Liver (tissue), 3 donors: ENCODE data around the gene TNS4.

Experiments
- ATF3 ChIP-seq: IDR thresholded peaks from 2 replicates; pipeline ENCODE4 v1.6.1; 2016; ENCODE audit warnings: antibody characterized with exemption
- CTCF ChIP-seq: fragments of 150-350 bp; IDR thresholded peaks from 2 replicates; pipeline ENCODE4 v1.5.1; 2017; ENCODE audit warnings: improper control_type of control experiment, low read depth, low read length; ENCODE audit not compliant: missing input control
- EGR1 ChIP-seq, 2 donors: IDR thresholded peaks; 2 replicates each; pipeline ENCODE4 v1.6.1; 2016 to 2018; ENCODE audit warnings: antibody characterized with exemption in 2 of 2, low read depth in 2 of 2
- GABPA ChIP-seq, 2 donors: IDR thresholded peaks in 1 of 2; conservative IDR thresholded peaks in 1 of 2; 2 replicates each; pipeline ENCODE4 v1.6.1; 2016; ENCODE audit warnings: antibody characterized with exemption in 2 of 2, mild to moderate bottlenecking in 1 of 2, moderate library complexity in 1 of 2
- MAX ChIP-seq: IDR thresholded peaks from 2 replicates; pipeline ENCODE4 v1.6.1; 2016; ENCODE audit warnings: antibody characterized with exemption
- SP1 ChIP-seq: IDR thresholded peaks from 2 replicates; pipeline ENCODE4 v1.6.1; 2018; ENCODE audit warnings: antibody characterized with exemption, mild to moderate bottlenecking
- TF ChIP-seq, protein P1 (sequence below): IDR thresholded peaks from 2 replicates; pipeline ENCODE4 v1.6.1; 2016; ENCODE audit warnings: antibody characterized with exemption, mild to moderate bottlenecking
- donor health status: healthy.
- donor health status: healthy.

GRCh38 chr17:40545660-40546059, 44.2 kb upstream of the TNS4 start:
- TF ChIP-seq CTCF (no peak), SP1 (no peak), EGR1 (IDR thresholded peaks at IDR 0.05; ENCODE audit: low read depth in 2 of 2) (no peak), ATF3 (no peak), GABPA (IDR thresholded peaks at IDR 0.05 in 1 of 2, conservative IDR thresholded peaks at IDR 0.05 in 1 of 2) (no peak), MAX (no peak)
- TF ChIP-seq, protein P1, sequence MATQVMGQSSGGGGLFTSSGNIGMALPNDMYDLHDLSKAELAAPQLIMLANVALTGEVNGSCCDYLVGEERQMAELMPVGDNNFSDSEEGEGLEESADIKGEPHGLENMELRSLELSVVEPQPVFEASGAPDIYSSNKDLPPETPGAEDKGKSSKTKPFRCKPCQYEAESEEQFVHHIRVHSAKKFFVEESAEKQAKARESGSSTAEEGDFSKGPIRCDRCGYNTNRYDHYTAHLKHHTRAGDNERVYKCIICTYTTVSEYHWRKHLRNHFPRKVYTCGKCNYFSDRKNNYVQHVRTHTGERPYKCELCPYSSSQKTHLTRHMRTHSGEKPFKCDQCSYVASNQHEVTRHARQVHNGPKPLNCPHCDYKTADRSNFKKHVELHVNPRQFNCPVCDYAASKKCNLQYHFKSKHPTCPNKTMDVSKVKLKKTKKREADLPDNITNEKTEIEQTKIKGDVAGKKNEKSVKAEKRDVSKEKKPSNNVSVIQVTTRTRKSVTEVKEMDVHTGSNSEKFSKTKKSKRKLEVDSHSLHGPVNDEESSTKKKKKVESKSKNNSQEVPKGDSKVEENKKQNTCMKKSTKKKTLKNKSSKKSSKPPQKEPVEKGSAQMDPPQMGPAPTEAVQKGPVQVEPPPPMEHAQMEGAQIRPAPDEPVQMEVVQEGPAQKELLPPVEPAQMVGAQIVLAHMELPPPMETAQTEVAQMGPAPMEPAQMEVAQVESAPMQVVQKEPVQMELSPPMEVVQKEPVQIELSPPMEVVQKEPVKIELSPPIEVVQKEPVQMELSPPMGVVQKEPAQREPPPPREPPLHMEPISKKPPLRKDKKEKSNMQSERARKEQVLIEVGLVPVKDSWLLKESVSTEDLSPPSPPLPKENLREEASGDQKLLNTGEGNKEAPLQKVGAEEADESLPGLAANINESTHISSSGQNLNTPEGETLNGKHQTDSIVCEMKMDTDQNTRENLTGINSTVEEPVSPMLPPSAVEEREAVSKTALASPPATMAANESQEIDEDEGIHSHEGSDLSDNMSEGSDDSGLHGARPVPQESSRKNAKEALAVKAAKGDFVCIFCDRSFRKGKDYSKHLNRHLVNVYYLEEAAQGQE, result no peak
